GM12875 (cell line): ENCODE results near the gene RPL10.
A peak's percentile ranks its signal among the peaks of the same experiment; 100 is the strongest.

Source experiments
- H3K4me3 ChIP-seq: one replicate; pipeline ENCODE4 v1.5.1; 2011; ENCODE audit warnings: low read depth, low read length, control low read depth
- TF ChIP-seq, protein P1 (sequence below): IDR thresholded peaks from 2 replicates; pipeline ENCODE4 v1.5.1; 2011; ENCODE audit warnings: low read depth, mild to moderate bottlenecking, control low read depth, inconsistent platforms, low read length, moderate library complexity, borderline replicate concordance; ENCODE audit not compliant: insufficient read depth

RPL10 gene

DNA sequence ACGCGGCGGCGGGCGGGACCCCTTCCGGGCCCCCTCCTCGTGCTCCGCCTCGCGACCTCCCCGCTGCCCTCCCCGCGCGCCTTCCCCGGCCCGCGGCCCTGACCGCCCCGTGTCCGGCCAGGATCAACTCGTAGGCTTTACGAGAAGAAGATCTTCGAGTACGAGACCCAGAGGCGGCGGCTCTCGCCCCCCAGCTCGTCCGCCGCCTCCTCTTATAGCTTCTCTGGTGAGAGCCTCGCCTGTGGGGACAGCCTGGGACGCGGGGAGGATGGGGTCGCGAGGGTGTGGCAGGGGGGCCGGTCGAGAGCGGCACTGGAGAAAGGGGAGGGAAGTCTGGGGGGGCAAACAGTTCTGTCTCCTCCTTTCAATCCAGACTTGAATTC lies 18.6 kb upstream of the RPL10 start:
- TF ChIP-seq, protein P1, sequence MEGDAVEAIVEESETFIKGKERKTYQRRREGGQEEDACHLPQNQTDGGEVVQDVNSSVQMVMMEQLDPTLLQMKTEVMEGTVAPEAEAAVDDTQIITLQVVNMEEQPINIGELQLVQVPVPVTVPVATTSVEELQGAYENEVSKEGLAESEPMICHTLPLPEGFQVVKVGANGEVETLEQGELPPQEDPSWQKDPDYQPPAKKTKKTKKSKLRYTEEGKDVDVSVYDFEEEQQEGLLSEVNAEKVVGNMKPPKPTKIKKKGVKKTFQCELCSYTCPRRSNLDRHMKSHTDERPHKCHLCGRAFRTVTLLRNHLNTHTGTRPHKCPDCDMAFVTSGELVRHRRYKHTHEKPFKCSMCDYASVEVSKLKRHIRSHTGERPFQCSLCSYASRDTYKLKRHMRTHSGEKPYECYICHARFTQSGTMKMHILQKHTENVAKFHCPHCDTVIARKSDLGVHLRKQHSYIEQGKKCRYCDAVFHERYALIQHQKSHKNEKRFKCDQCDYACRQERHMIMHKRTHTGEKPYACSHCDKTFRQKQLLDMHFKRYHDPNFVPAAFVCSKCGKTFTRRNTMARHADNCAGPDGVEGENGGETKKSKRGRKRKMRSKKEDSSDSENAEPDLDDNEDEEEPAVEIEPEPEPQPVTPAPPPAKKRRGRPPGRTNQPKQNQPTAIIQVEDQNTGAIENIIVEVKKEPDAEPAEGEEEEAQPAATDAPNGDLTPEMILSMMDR = no peak
- peak overlapping the region; percentile 82 for H3K4me3 ChIP-seq

DNA sequence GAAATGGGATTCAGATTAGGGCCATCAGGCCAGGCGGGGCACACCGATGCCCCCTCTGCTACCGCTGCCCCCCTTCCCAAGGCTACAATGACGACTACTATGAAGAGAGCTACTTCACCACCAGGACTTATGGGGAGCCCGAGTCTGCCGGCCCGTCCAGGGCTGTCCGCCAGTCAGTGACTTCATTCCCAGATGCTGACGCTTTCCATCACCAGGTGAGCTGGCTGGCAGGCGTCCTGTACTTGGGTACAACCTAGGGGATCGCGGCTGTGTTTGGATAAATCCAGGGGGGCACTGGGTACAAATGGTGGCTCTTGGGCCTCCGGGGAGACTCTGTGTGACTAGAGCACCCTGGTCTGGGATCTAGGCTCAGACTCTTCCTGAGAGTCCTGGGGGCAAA lies 18.0 kb upstream of the RPL10 start:
- H3K4me3 ChIP-seq = peak overlapping the region; percentile 82
- TF ChIP-seq, protein P1 = no peak

DNA sequence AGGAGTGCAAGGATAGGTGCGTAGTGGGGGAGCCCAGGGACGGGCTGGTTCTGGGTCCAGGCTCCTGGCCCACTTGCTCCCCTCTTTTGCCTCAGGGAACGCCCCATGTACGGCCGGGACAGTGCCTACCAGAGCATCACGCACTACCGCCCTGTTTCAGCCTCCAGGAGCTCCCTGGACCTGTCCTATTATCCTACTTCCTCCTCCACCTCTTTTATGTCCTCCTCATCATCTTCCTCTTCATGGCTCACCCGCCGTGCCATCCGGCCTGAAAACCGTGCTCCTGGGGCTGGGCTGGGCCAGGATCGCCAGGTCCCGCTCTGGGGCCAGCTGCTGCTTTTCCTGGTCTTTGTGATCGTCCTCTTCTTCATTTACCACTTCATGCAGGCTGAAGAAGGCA lies 17.4 kb upstream of the RPL10 start:
- TF ChIP-seq, protein P1 = no peak
- H3K4me3 ChIP-seq = no peak overlapping the region

DNA sequence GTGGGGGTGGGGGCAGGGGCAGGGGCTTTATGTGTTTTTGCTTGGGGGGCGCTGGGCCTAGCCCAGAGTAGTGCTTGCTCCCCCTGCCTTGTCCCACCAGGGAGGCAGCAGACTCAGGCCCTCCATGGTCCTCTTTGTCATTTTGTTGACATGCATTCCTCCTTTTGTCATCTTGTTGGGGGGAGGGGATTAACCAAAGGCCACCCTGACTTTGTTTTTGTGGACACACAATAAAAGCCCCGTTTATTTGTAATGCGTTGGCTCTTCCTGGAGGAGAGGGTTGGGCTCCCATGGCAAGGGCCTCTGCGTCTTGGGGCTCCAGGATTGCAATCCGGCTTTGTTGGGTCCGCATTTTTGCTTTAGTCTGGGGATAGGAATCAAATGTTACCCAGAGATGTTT lies 16.9 kb upstream of the RPL10 start:
- no peak overlapping the region for H3K4me3 ChIP-seq
- TF ChIP-seq, protein P1 = no peak

DNA sequence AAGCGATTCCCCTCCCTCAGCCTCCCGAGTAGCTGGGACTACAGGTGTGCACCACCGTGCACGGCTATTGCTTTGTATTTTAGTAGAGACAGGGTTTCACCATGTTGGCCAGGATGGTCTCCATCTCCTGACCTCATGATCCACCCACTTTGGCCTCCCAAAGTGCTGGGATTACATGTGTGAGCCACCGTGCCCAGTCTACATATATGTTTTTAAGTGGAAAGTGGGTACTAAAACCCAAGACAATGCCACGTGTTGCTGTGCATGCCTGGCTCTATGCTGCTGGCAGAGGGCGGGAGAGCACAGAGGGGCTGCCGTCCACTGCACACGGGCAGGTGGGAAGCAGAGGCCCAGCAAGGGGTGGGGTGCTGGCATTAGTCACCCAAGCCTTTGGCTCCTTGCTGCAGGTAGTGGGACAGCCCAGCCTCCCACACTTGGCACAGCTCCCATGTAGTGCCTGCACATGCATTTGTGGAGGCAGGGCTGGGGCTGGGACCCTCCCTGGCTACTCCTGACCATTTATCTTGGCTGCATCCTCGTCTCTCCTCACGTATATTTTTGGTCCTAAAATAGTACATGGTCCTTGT lies 15.6 kb upstream of the RPL10 start:
- TF ChIP-seq, protein P1 = no peak
- H3K4me3 ChIP-seq = no peak overlapping the region

DNA sequence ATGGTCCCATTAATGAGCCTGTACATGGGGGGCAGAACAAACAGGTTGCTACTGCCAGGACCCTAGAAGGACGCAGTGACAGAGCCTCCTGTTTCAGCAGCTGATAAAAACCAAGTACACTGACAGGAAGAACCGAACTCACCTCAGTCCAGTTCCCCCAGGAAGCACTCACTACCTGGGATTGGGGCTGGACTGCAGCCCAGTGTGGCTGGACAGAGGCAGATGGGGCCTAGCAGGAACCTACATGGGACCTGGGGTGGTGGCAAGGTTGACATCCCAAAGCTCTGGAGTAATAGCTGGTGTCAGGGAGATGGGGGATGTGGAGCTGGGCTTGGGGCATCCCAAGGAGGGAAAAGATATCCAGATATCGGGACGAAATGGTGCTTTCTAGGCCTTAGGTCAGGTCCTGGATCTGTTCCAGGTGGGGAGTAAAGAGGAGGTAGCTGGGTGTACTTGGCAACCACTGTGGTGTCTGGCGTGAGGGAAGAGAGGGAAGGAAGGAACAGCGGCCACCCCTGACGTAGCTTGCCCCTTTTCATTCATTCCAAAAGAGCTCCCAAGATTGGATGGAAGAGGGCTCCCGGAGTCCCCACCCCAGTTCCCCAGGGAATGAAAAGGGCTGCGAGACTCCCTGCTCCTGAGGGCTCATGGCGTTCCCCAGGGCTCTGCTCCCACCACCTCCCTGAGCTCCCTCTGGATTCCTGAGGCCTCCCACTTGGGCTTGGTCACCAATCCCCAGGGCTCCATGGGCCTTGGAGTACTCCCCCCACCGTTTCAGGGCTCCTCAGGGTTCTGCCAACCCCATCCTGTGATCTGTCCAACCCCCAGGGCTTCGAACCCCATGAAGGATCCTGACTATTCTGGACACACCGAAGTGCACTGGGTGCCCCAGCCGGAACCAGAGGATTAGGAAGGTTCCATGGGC lies 14.6 kb upstream of the RPL10 start:
- no peak overlapping the region for H3K4me3 ChIP-seq
- TF ChIP-seq, protein P1 = no peak
